Measurements from ENCODE around the gene KPNB1.

Gene KPNB1

GRCh38 chr17:47628014-47628566 lies 21.6 kb upstream of the KPNB1 start:
- no peak for DNase-seq
- H3K36me3 ChIP-seq (ENCODE audit: control insufficient read depth in 4 of 4, insufficient read depth in 4 of 4, low read length in 3 of 4), result peaks cover 4 to 10% (median 8%) of the 10 kb centered on the region in 4 experiments
- POLR2A ChIA-PET, result no interaction called here
- no peak overlapping the region for H3K4me3 ChIP-seq (ENCODE audit: control insufficient read depth in 1 of 7, extremely low read depth in 1 of 7, insufficient read depth in 4 of 7, low read depth in 2 of 7, low read length in 6 of 7)
- H3K4me1 ChIP-seq (ENCODE audit: control extremely low read depth in 1 of 4, control insufficient read depth in 4 of 4, insufficient read depth in 4 of 4, low read length in 3 of 4), result no peaks in the 10 kb centered on the region
- H3K27me3 ChIP-seq (replicated peaks in 2 of 5; ENCODE audit: control insufficient read depth in 4 of 5, insufficient read depth in 5 of 5, low read length in 4 of 5), result no peaks in the 10 kb centered on the region
- CTCF ChIA-PET, result interaction anchor here (1.7 kb wide), 1 partner anchor 12 kb away, joined by 4 read pairs; no protein-coding TSS in a partner anchor
- H3K27ac ChIP-seq (ENCODE audit: insufficient read depth in 1 of 2, low read depth in 1 of 2, low read length in 2 of 2, poor library complexity in 1 of 2, severe bottlenecking in 2 of 2), result no peak overlapping the region
- WGBS (ENCODE audit: insufficient coverage), result 98% methylated on average over 5 of the region's 8 CpGs
- no peaks in the 10 kb centered on the region for H3K9me3 ChIP-seq (ENCODE audit: control extremely low read depth in 1 of 5, control insufficient read depth in 4 of 5, insufficient read depth in 2 of 5, low read depth in 1 of 5, low read length in 4 of 5)

GRCh38 chr17:47629826-47630225 lies 19.9 kb upstream of the KPNB1 start:
- H3K36me3 ChIP-seq (ENCODE audit: control insufficient read depth in 4 of 4, insufficient read depth in 4 of 4, low read length in 3 of 4), result peaks cover 0 to 3% (median 2%) of the 10 kb centered on the region in 4 experiments
- CTCF ChIA-PET, result interaction anchor here (0.9 to 1.7 kb wide), 3 partner anchors 11 to 17 kb away, joined by 3 to 4 read pairs (median 4); no protein-coding TSS in a partner anchor
- H3K4me3 ChIP-seq (ENCODE audit: control insufficient read depth in 1 of 7, extremely low read depth in 1 of 7, insufficient read depth in 4 of 7, low read depth in 2 of 7, low read length in 6 of 7), result no peak overlapping the region
- no peaks in the 10 kb centered on the region for H3K27me3 ChIP-seq (replicated peaks in 2 of 5; ENCODE audit: control insufficient read depth in 4 of 5, insufficient read depth in 5 of 5, low read length in 4 of 5)
- 83% methylated on average over 5 of the region's 5 CpGs for WGBS (ENCODE audit: insufficient coverage)
- H3K27ac ChIP-seq (ENCODE audit: insufficient read depth in 1 of 2, low read depth in 1 of 2, low read length in 2 of 2, poor library complexity in 1 of 2, severe bottlenecking in 2 of 2), result no peak overlapping the region
- peaks cover 0 to 2% (median 0%) of the 10 kb centered on the region in 4 experiments for H3K4me1 ChIP-seq (ENCODE audit: control extremely low read depth in 1 of 4, control insufficient read depth in 4 of 4, insufficient read depth in 4 of 4, low read length in 3 of 4)
- no peaks in the 10 kb centered on the region for H3K9me3 ChIP-seq (ENCODE audit: control extremely low read depth in 1 of 5, control insufficient read depth in 4 of 5, insufficient read depth in 2 of 5, low read depth in 1 of 5, low read length in 4 of 5)
- DNase-seq, result no peak
- POLR2A ChIA-PET, result no interaction called here

- no peaks in the 10 kb centered on the region for H3K9me3 ChIP-seq (ENCODE audit: control extremely low read depth in 1 of 5, control insufficient read depth in 4 of 5, insufficient read depth in 2 of 5, low read depth in 1 of 5, low read length in 4 of 5)
These were observed 19.1 kb upstream of the KPNB1 start for GRCh38 chr17:47630614-47631013.

GRCh38 chr17:47632991-47633390 lies 16.7 kb upstream of the KPNB1 start:
- Histone ChIP-seq H3K27me3 (replicated peaks in 2 of 5; ENCODE audit: control insufficient read depth in 4 of 5, insufficient read depth in 5 of 5, low read length in 4 of 5) (no peaks in the 10 kb centered on the region), H3K9me3 (ENCODE audit: control extremely low read depth in 1 of 5, control insufficient read depth in 4 of 5, insufficient read depth in 2 of 5, low read depth in 1 of 5, low read length in 4 of 5) (no peaks in the 10 kb centered on the region), H3K4me1 (ENCODE audit: control extremely low read depth in 1 of 4, control insufficient read depth in 4 of 4, insufficient read depth in 4 of 4, low read length in 3 of 4) (peaks cover 0 to 5% (median 4%) of the 10 kb centered on the region in 4 experiments), H3K27ac (ENCODE audit: insufficient read depth in 1 of 2, low read depth in 1 of 2, low read length in 2 of 2, poor library complexity in 1 of 2, severe bottlenecking in 2 of 2) (no peak overlapping the region), H3K36me3 (ENCODE audit: control insufficient read depth in 4 of 4, insufficient read depth in 4 of 4, low read length in 3 of 4) (peaks cover 0 to 4% (median 0%) of the 10 kb centered on the region in 4 experiments), H3K4me3 (ENCODE audit: control insufficient read depth in 1 of 7, extremely low read depth in 1 of 7, insufficient read depth in 4 of 7, low read depth in 2 of 7, low read length in 6 of 7) (no peak overlapping the region)
- POLR2A ChIA-PET, result interaction anchor here (0.7 kb wide), 1 partner anchor 558 kb away, joined by 3 read pairs; no protein-coding TSS in a partner anchor
- CTCF ChIA-PET, result interaction anchor here (3.8 kb wide), 1 partner anchor 18 kb away, joined by 14 read pairs; no protein-coding TSS in a partner anchor
- DNase-seq, result no peak
- 100% methylated on average over 3 of the region's 3 CpGs for WGBS (ENCODE audit: insufficient coverage)

More at GRCh38 chr17:47630614-47631013, 19.1 kb upstream of the KPNB1 start:
- H3K4me1 ChIP-seq (ENCODE audit: control extremely low read depth in 1 of 4, control insufficient read depth in 4 of 4, insufficient read depth in 4 of 4, low read length in 3 of 4), result peaks cover 0 to 2% (median 0%) of the 10 kb centered on the region in 4 experiments
- no CpG with 5 or more reads among the region's 2 CpGs for WGBS (ENCODE audit: insufficient coverage)
- H3K4me3 ChIP-seq (ENCODE audit: control insufficient read depth in 1 of 7, extremely low read depth in 1 of 7, insufficient read depth in 4 of 7, low read depth in 2 of 7, low read length in 6 of 7), result no peak overlapping the region
- no peak overlapping the region for H3K27ac ChIP-seq (ENCODE audit: insufficient read depth in 1 of 2, low read depth in 1 of 2, low read length in 2 of 2, poor library complexity in 1 of 2, severe bottlenecking in 2 of 2)
- H3K36me3 ChIP-seq (ENCODE audit: control insufficient read depth in 4 of 4, insufficient read depth in 4 of 4, low read length in 3 of 4), result peaks cover 0 to under 1% (median 0%) of the 10 kb centered on the region in 4 experiments
- CTCF ChIA-PET, result interaction anchor here (0.9 to 1.2 kb wide), 2 partner anchors 12 to 16 kb away, joined by 3 to 4 read pairs; no protein-coding TSS in a partner anchor
- no peak for DNase-seq
- no peaks in the 10 kb centered on the region for H3K27me3 ChIP-seq (replicated peaks in 2 of 5; ENCODE audit: control insufficient read depth in 4 of 5, insufficient read depth in 5 of 5, low read length in 4 of 5)
- POLR2A ChIA-PET, result no interaction called here

GRCh38 chr17:47633996-47634395 lies 15.7 kb upstream of the KPNB1 start:
- Histone ChIP-seq H3K9me3 (ENCODE audit: control extremely low read depth in 1 of 5, control insufficient read depth in 4 of 5, insufficient read depth in 2 of 5, low read depth in 1 of 5, low read length in 4 of 5) (no peaks in the 10 kb centered on the region), H3K27ac (ENCODE audit: insufficient read depth in 1 of 2, low read depth in 1 of 2, low read length in 2 of 2, poor library complexity in 1 of 2, severe bottlenecking in 2 of 2) (no peak overlapping the region), H3K36me3 (ENCODE audit: control insufficient read depth in 4 of 4, insufficient read depth in 4 of 4, low read length in 3 of 4) (peaks cover 0 to 4% (median 0%) of the 10 kb centered on the region in 4 experiments), H3K27me3 (replicated peaks in 2 of 5; ENCODE audit: control insufficient read depth in 4 of 5, insufficient read depth in 5 of 5, low read length in 4 of 5) (no peaks in the 10 kb centered on the region), H3K4me1 (ENCODE audit: control extremely low read depth in 1 of 4, control insufficient read depth in 4 of 4, insufficient read depth in 4 of 4, low read length in 3 of 4) (peaks cover 0 to 5% (median 4%) of the 10 kb centered on the region in 4 experiments), H3K4me3 (ENCODE audit: control insufficient read depth in 1 of 7, extremely low read depth in 1 of 7, insufficient read depth in 4 of 7, low read depth in 2 of 7, low read length in 6 of 7) (no peak overlapping the region)
- ChIA-PET CTCF (interaction anchor here (2.0 to 3.8 kb wide), 2 partner anchors 10 to 19 kb away, joined by 4 to 14 read pairs; no protein-coding TSS in a partner anchor), POLR2A (no interaction called here)
- WGBS (ENCODE audit: insufficient coverage), result no CpG with 5 or more reads among the region's 1 CpG
- DNase-seq, result no peak

GRCh38 chr17:47634870-47635269 lies 14.8 kb upstream of the KPNB1 start:
- H3K27ac ChIP-seq (ENCODE audit: insufficient read depth in 1 of 2, low read depth in 1 of 2, low read length in 2 of 2, poor library complexity in 1 of 2, severe bottlenecking in 2 of 2), result no peak overlapping the region
- peaks cover 0 to 5% (median 4%) of the 10 kb centered on the region in 4 experiments for H3K4me1 ChIP-seq (ENCODE audit: control extremely low read depth in 1 of 4, control insufficient read depth in 4 of 4, insufficient read depth in 4 of 4, low read length in 3 of 4)
- ChIA-PET POLR2A (no interaction called here), CTCF (interaction anchor here (1.1 to 3.8 kb wide), 3 partner anchors 11 to 20 kb away, joined by 3 to 14 read pairs (median 4); no protein-coding TSS in a partner anchor)
- no peaks in the 10 kb centered on the region for H3K27me3 ChIP-seq (replicated peaks in 2 of 5; ENCODE audit: control insufficient read depth in 4 of 5, insufficient read depth in 5 of 5, low read length in 4 of 5)
- DNase-seq, result no peak
- no peak overlapping the region for H3K4me3 ChIP-seq (ENCODE audit: control insufficient read depth in 1 of 7, extremely low read depth in 1 of 7, insufficient read depth in 4 of 7, low read depth in 2 of 7, low read length in 6 of 7)
- H3K36me3 ChIP-seq (ENCODE audit: control insufficient read depth in 4 of 4, insufficient read depth in 4 of 4, low read length in 3 of 4), result peaks cover 0 to 4% (median 0%) of the 10 kb centered on the region in 4 experiments
- H3K9me3 ChIP-seq (ENCODE audit: control extremely low read depth in 1 of 5, control insufficient read depth in 4 of 5, insufficient read depth in 2 of 5, low read depth in 1 of 5, low read length in 4 of 5), result no peaks in the 10 kb centered on the region
- WGBS (ENCODE audit: insufficient coverage), result no CpG with 5 or more reads among the region's 3 CpGs

GRCh38 chr17:47635734-47636133 lies 14.0 kb upstream of the KPNB1 start:
- Histone ChIP-seq H3K9me3 (ENCODE audit: control extremely low read depth in 1 of 5, control insufficient read depth in 4 of 5, insufficient read depth in 2 of 5, low read depth in 1 of 5, low read length in 4 of 5) (no peaks in the 10 kb centered on the region), H3K4me3 (ENCODE audit: control insufficient read depth in 1 of 7, extremely low read depth in 1 of 7, insufficient read depth in 4 of 7, low read depth in 2 of 7, low read length in 6 of 7) (no peak overlapping the region), H3K27ac (ENCODE audit: insufficient read depth in 1 of 2, low read depth in 1 of 2, low read length in 2 of 2, poor library complexity in 1 of 2, severe bottlenecking in 2 of 2) (no peak overlapping the region), H3K36me3 (ENCODE audit: control insufficient read depth in 4 of 4, insufficient read depth in 4 of 4, low read length in 3 of 4) (peaks cover 0 to 4% (median 0%) of the 10 kb centered on the region in 4 experiments), H3K4me1 (ENCODE audit: control extremely low read depth in 1 of 4, control insufficient read depth in 4 of 4, insufficient read depth in 4 of 4, low read length in 3 of 4) (peaks cover 0 to 5% (median 4%) of the 10 kb centered on the region in 4 experiments), H3K27me3 (replicated peaks in 2 of 5; ENCODE audit: control insufficient read depth in 4 of 5, insufficient read depth in 5 of 5, low read length in 4 of 5) (no peaks in the 10 kb centered on the region)
- POLR2A ChIA-PET, result no interaction called here
- no peak for DNase-seq
- CTCF ChIA-PET, result interaction anchor here (1.1 to 3.8 kb wide), 3 partner anchors 11 to 21 kb away, joined by 3 to 14 read pairs (median 4); no protein-coding TSS in a partner anchor
- 96% methylated on average over 2 of the region's 3 CpGs for WGBS (ENCODE audit: insufficient coverage)

Measured in common myeloid progenitor, CD34-positive (primary cell).